K562 (cell line): ENCODE measurements around the gene ZBTB25. TPM values are rescaled to one million over a fixed set of nuclear protein-coding genes. Genes with fewer than 3 reads are reported as not detected.

Experiments
- ATAC-seq: fragments of 200-7000 bp; cut with Tn5 transposase; 3 replicates; pipeline ENCODE4 v1.9.1; 2020; ENCODE audit warnings: moderate library complexity
- BruUV-seq: library from RNA; stranded (reverse); fragments of 400-500 nt; replicated peaks from 2 replicates; lab custom pipeline; 2021; lab: Mats Ljungman, UMichigan
- CTCF ChIA-PET: fragments of 300-600 bp; formaldehyde crosslinking; extraction: SDS; loops from one replicate; lab custom pipeline; 2021; ENCODE audit warnings: low intra/inter-chr PET ratio; lab: Yijun Ruan, JAX
- POLR2A ChIA-PET: fragments of 300-600, 350-650 bp; sonication (Branson Sonifier 250); formaldehyde crosslinking; extraction: SDS; loops from one replicate; lab custom pipeline; 2021; ENCODE audit warnings: antibody characterized with exemption, inconsistent platforms; lab: Yijun Ruan, JAX
- DNase-seq, 4 experiments: peaks; one replicate each; pipeline versions ENCODE4 v3.0.0 to v3.0.0-alpha.2; 2011 to 2018; ENCODE audit warnings: low spot score in 3 of 4, mixed read lengths in 3 of 4; ENCODE audit errors: extremely low read depth in 1 of 4
- FAIRE-seq: peaks from 2 replicates; lab custom pipeline; 2011; peaks lifted over from hg19 to GRCh38; lab: Jason Lieb, UNC
- H2AFZ ChIP-seq: 2 replicates; pipeline ENCODE4 v1.6.0; 2011; ENCODE audit warnings: low read depth, low read length, control low read depth, inconsistent platforms
- H3K27ac ChIP-seq: fragments of 200-600 bp; 3 replicates; pipeline ENCODE4 v1.8.0; 2011; ENCODE audit warnings: low read depth, mild to moderate bottlenecking, control low read depth, inconsistent platforms, low read length, moderate library complexity, mixed read lengths; ENCODE audit errors: extremely low read depth
- H3K27me3 ChIP-seq, 2 experiments: fragments of 300-600 bp in 1 of 2; 2 replicates in 1 of 2; 3 replicates in 1 of 2; pipeline versions ENCODE4 v1.6.0 to v1.8.0; 2011; ENCODE audit warnings: inconsistent platforms in 2 of 2, low read length in 2 of 2, mild to moderate bottlenecking in 1 of 2, mixed read lengths in 1 of 2, moderate library complexity in 1 of 2; ENCODE audit not compliant: control insufficient read depth in 2 of 2, insufficient read depth in 2 of 2
- H3K36me3 ChIP-seq: fragments of 300-600 bp; 3 replicates; pipeline ENCODE4 v1.8.0; 2011; ENCODE audit warnings: mild to moderate bottlenecking, low read length, inconsistent platforms; ENCODE audit not compliant: control insufficient read depth, insufficient read depth
- H3K4me1 ChIP-seq, 2 experiments: fragments of 200-600 bp in 1 of 2; replicated peaks in 1 of 2; 2 replicates in 1 of 2; 3 replicates in 1 of 2; pipeline versions ENCODE4 v1.5.1 to v1.8.0; 2011; ENCODE audit warnings: inconsistent platforms in 2 of 2, low read length in 2 of 2, mild to moderate bottlenecking in 1 of 2, mixed read lengths in 1 of 2, moderate library complexity in 1 of 2; ENCODE audit not compliant: control insufficient read depth in 2 of 2, insufficient read depth in 2 of 2
- H3K4me2 ChIP-seq: 2 replicates; pipeline ENCODE4 v1.6.1; 2011; ENCODE audit warnings: low read length, control low read depth, inconsistent platforms, mixed read lengths; ENCODE audit not compliant: insufficient read depth
- H3K4me3 ChIP-seq: fragments of 200-600 bp; sonication (generic), shearing (Covaris generic); 2 replicates; pipeline ENCODE4 v1.5.1; 2016; ENCODE audit warnings: control low read depth, inconsistent platforms
- H3K79me2 ChIP-seq: fragments of 200-600 bp; 3 replicates; pipeline ENCODE4 v1.8.0; 2011; ENCODE audit warnings: low read length, inconsistent platforms; ENCODE audit not compliant: control insufficient read depth, insufficient read depth
- H3K9ac ChIP-seq, 2 experiments: 2 replicates each; pipeline versions ENCODE4 v1.6.0 to v1.6.1; 2011; ENCODE audit warnings: low read depth in 2 of 2, low read length in 2 of 2, control low read depth in 1 of 2, inconsistent platforms in 1 of 2, mild to moderate bottlenecking in 1 of 2, mixed read lengths in 1 of 2; ENCODE audit not compliant: insufficient read depth in 1 of 2
- H3K9me1 ChIP-seq: one replicate; pipeline ENCODE4 v1.6.0; 2011; ENCODE audit warnings: inconsistent platforms, mild to moderate bottlenecking, low read length, moderate library complexity; ENCODE audit not compliant: control insufficient read depth, insufficient read depth
- H3K9me3 ChIP-seq: replicated peaks from 2 replicates; pipeline ENCODE4 v1.5.1; 2011; ENCODE audit warnings: low read depth, low read length, inconsistent platforms; ENCODE audit not compliant: control insufficient read depth, insufficient read depth
- H4K20me1 ChIP-seq: replicated peaks from 2 replicates; pipeline ENCODE4 v1.6.1; 2011; ENCODE audit warnings: low read length, inconsistent platforms, mixed read lengths; ENCODE audit not compliant: control insufficient read depth, insufficient read depth
- CREB1 ChIP-seq, 2 experiments: sonication (generic) in 1 of 2; formaldehyde crosslinking in 1 of 2; IDR thresholded peaks; 2 replicates each; pipeline versions ENCODE4 v1.6.1 to v1.8.0; 2012 to 2022; ENCODE audit warnings: inconsistent platforms in 1 of 2, mild to moderate bottlenecking in 1 of 2, missing genetic modification reagents in 1 of 2, moderate library complexity in 1 of 2
- ELF2 ChIP-seq: fragments of 250-450 bp; sonication (Bioruptor Pico); IDR thresholded peaks from 2 replicates; pipeline ENCODE4 v1.5.0; 2021; ENCODE audit warnings: mild to moderate bottlenecking
- FOSL1 ChIP-seq: fragments of 200-800 bp; sonication (Bioruptor generic); conservative IDR thresholded peaks from 2 replicates; pipeline ENCODE4 v1.6.1; 2016; ENCODE audit warnings: missing genetic modification characterization, missing compliant biosample characterization
- NONO ChIP-seq, 2 experiments: fragments of 200-400 bp in 1 of 2; fragments of 450-650 bp in 1 of 2; formaldehyde crosslinking in 1 of 2; IDR thresholded peaks; 2 replicates each; pipeline ENCODE4 v1.6.1; 2017; ENCODE audit warnings: low read depth in 2 of 2, mild to moderate bottlenecking in 2 of 2, moderate library complexity in 2 of 2, low read length in 1 of 2
- PCBP2 ChIP-seq: fragments of 200-400 bp; formaldehyde crosslinking; IDR thresholded peaks from 2 replicates; pipeline ENCODE4 v1.6.1; 2018; ENCODE audit warnings: low read length, low read depth, mild to moderate bottlenecking, moderate library complexity; ENCODE audit not compliant: poor library complexity, severe bottlenecking
- PTTG1 ChIP-seq: fragments of 450-650 bp; IDR thresholded peaks from 2 replicates; pipeline ENCODE4 v1.6.1; 2016; ENCODE audit warnings: low read depth, mild to moderate bottlenecking, missing genetic modification characterization, missing compliant biosample characterization
- RFX1 ChIP-seq: fragments of 450-650 bp; IDR thresholded peaks from 2 replicates; pipeline ENCODE4 v1.6.1; 2016; ENCODE audit warnings: mild to moderate bottlenecking, moderate library complexity
- SAP30 ChIP-seq: fragments of 200-600 bp; sonication (generic); IDR thresholded peaks from 2 replicates; pipeline ENCODE4 v1.6.1; 2012; ENCODE audit warnings: borderline replicate concordance, low read depth, mild to moderate bottlenecking, moderate library complexity, low read length, control low read depth, inconsistent platforms; ENCODE audit not compliant: insufficient read depth, poor library complexity, severe bottlenecking
- SLC30A9 ChIP-seq: fragments of 250-450 bp; sonication (Bioruptor Pico); IDR thresholded peaks from 2 replicates; pipeline ENCODE4 v1.8.0; 2022; ENCODE audit warnings: mild to moderate bottlenecking, moderate library complexity
- ZC3H8 ChIP-seq: fragments of 450-650 bp; IDR thresholded peaks from 2 replicates; pipeline ENCODE4 v1.6.1; 2017
- ZNF124 ChIP-seq: sonication (generic); formaldehyde crosslinking; IDR thresholded peaks from 2 replicates; pipeline ENCODE4 v1.8.1; 2022; ENCODE audit warnings: missing genetic modification reagents
- ZNF3 ChIP-seq: fragments of 250-450 bp; sonication (Bioruptor Pico); IDR thresholded peaks from 2 replicates; pipeline ENCODE4 v1.5.0; 2021; ENCODE audit warnings: mild to moderate bottlenecking, moderate library complexity
- ZNF316 ChIP-seq: fragments of 450-650 bp; IDR thresholded peaks from 2 replicates; pipeline ENCODE4 v1.6.1; 2016
- ZNF384 ChIP-seq: IDR thresholded peaks from 2 replicates; pipeline ENCODE4 v1.6.1; 2012; ENCODE audit warnings: low read depth, low read length, improper control_type of control experiment
- WGBS: fragments of 100-300 bp; shearing (Covaris generic); methylation state at CpG from one replicate; pipeline ENCODE4 v1.1.6; 2016; ENCODE audit warnings: low coverage, mixed read lengths; ENCODE audit not compliant: insufficient coverage; ENCODE audit errors: missing lambda C conversion rate; 5-methylcytosine and 5-hydroxymethylcytosine counted together
- in situ Hi-C: fragments of 300-500 bp; cut with MboI; formaldehyde crosslinking; loops from 4 replicates; pipeline ENCODE4 v1.15.0; 2018; ENCODE audit warnings: inconsistent platforms, mixed read lengths
- intact Hi-C: fragments of 100-400 bp; cut with micrococcal nuclease; formaldehyde crosslinking; loops from 2 replicates; pipeline ENCODE4 v1.14.2; 2022
- polyA plus RNA-seq, 8 experiments: library from polyadenylated mRNA; depleted of rRNA in 4 of 8; stranded (reverse) in 5 of 8; unstranded in 3 of 8; fragments of >200 nt; fragmentation: Nextera tagmentation in 2 of 8; fragmentation: Illumina TruSeq in 1 of 8; extraction: Ambion mirVana in 2 of 8; extraction: Trizol in 1 of 8; gene quantifications; 2 replicates each; pipeline versions ENCODE4 v1.2.1 to v1.2.3, GENCODE V29; 2011 to 2014; ENCODE audit warnings: inconsistent platforms in 1 of 8, missing spikeins in 1 of 8
- total RNA-seq, 7 experiments: library from RNA; depleted of rRNA in 6 of 7; stranded (reverse); fragments of >200 nt in 6 of 7; fragmentation: Illumina TruSeq in 2 of 7; extraction: Trizol in 2 of 7; gene quantifications; 2 replicates each; pipeline versions ENCODE4 v1.2.1 to v1.2.3, GENCODE V29; 2011 to 2021; ENCODE audit warnings: low replicate concordance in 1 of 7
- TF ChIP-seq, protein P1 (sequence below), 2 experiments: fragments of 450-650 bp; IDR thresholded peaks; 2 replicates each; pipeline ENCODE4 v1.6.1; 2018; ENCODE audit warnings: mild to moderate bottlenecking in 2 of 2, low read depth in 1 of 2; ENCODE audit not compliant: partially characterized antibody in 2 of 2
- TF ChIP-seq, protein P2 (sequence below): fragments of 450-650 bp; IDR thresholded peaks from 2 replicates; pipeline ENCODE4 v1.6.1; 2018; ENCODE audit warnings: mild to moderate bottlenecking, low read depth; ENCODE audit not compliant: partially characterized antibody

ZBTB25 gene
- total and polyA plus RNA-seq, 9 of the 15 experiments (the other 6 are each of a cell fraction or from before 2014, with no cell fraction given) = 0.61 to 3.9 (median 2.3) TPM

- 79% methylated on average over 3 of the region's 3 CpGs for WGBS
- Histone ChIP-seq H3K27me3 (no peaks in the 10 kb centered on the region), H3K27ac (no peak overlapping the region)
- TF ChIP-seq PCBP2 = no peak
- no peak for TF ChIP-seq ZNF384
- TF ChIP-seq RFX1 = no peak
- TF ChIP-seq, protein P1, sequence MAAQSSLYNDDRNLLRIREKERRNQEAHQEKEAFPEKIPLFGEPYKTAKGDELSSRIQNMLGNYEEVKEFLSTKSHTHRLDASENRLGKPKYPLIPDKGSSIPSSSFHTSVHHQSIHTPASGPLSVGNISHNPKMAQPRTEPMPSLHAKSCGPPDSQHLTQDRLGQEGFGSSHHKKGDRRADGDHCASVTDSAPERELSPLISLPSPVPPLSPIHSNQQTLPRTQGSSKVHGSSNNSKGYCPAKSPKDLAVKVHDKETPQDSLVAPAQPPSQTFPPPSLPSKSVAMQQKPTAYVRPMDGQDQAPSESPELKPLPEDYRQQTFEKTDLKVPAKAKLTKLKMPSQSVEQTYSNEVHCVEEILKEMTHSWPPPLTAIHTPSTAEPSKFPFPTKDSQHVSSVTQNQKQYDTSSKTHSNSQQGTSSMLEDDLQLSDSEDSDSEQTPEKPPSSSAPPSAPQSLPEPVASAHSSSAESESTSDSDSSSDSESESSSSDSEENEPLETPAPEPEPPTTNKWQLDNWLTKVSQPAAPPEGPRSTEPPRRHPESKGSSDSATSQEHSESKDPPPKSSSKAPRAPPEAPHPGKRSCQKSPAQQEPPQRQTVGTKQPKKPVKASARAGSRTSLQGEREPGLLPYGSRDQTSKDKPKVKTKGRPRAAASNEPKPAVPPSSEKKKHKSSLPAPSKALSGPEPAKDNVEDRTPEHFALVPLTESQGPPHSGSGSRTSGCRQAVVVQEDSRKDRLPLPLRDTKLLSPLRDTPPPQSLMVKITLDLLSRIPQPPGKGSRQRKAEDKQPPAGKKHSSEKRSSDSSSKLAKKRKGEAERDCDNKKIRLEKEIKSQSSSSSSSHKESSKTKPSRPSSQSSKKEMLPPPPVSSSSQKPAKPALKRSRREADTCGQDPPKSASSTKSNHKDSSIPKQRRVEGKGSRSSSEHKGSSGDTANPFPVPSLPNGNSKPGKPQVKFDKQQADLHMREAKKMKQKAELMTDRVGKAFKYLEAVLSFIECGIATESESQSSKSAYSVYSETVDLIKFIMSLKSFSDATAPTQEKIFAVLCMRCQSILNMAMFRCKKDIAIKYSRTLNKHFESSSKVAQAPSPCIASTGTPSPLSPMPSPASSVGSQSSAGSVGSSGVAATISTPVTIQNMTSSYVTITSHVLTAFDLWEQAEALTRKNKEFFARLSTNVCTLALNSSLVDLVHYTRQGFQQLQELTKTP (IDR thresholded peaks at IDR 0.05; ENCODE audit: low read depth in 1 of 2, partially characterized antibody in 2 of 2) = no peak
- no peak for TF ChIP-seq PTTG1 (tag)
- TF ChIP-seq ZNF124 = no peak
- no peak for TF ChIP-seq ZNF3 (CRISPR knock-in tag)
- TF ChIP-seq ELF2 (CRISPR knock-in tag) = no peak
- no peak for TF ChIP-seq ZC3H8
- no peak for TF ChIP-seq FOSL1
- no peak for TF ChIP-seq ZNF316
- TF ChIP-seq, protein P2, sequence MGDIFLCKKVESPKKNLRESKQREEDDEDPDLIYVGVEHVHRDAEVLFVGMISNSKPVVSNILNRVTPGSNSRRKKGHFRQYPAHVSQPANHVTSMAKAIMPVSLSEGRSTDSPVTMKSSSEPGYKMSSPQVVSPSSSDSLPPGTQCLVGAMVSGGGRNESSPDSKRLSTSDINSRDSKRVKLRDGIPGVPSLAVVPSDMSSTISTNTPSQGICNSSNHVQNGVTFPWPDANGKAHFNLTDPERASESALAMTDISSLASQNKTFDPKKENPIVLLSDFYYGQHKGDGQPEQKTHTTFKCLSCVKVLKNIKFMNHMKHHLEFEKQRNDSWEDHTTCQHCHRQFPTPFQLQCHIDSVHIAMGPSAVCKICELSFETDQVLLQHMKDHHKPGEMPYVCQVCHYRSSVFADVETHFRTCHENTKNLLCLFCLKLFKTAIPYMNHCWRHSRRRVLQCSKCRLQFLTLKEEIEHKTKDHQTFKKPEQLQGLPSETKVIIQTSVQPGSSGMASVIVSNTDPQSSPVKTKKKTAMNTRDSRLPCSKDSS = no peak
- TF ChIP-seq NONO (IDR thresholded peaks at IDR 0.05; ENCODE audit: low read depth in 2 of 2, low read length in 1 of 2) = no peak
- TF ChIP-seq SAP30 = no peak
- no peak for TF ChIP-seq SLC30A9 (CRISPR knock-in tag)
- TF ChIP-seq CREB1 (IDR thresholded peaks at IDR 0.05) = no peak
- no peak for TF ChIP-seq CREB1 (CRISPR knock-in tag; IDR thresholded peaks at IDR 0.05)
- TF ChIP-seq, all 486 proteins: peak for 0
- Histone ChIP-seq H3K4me1 (no peaks in the 10 kb centered on the region), H3K9me3 (no peaks in the 10 kb centered on the region), H3K36me3 (peaks cover 86% of the 10 kb centered on the region), H3K4me3 (no peak overlapping the region), H3K4me2 (no peak overlapping the region), H2AFZ (no peak overlapping the region), H3K9ac (no peak overlapping the region), H3K9me1 (no peaks in the 10 kb centered on the region), H3K79me2 (no peaks in the 10 kb centered on the region), H4K20me1 (no peaks in the 10 kb centered on the region)
- DNase-seq (no peak), FAIRE-seq (no peak), ATAC-seq (no peak)
- in situ Hi-C loops (no loop called here), intact Hi-C loops (no loop called here)
- ChIA-PET POLR2A (no interaction called here), CTCF (no interaction called here)
- BruUV-seq = no TSS peak
These were observed 65.3 kb downstream of the ZBTB25 start for GRCh38 chr14:64438181-64438841.
